ENCODE measurements around the gene CTNNA3.

CTNNA3 gene

DNA sequence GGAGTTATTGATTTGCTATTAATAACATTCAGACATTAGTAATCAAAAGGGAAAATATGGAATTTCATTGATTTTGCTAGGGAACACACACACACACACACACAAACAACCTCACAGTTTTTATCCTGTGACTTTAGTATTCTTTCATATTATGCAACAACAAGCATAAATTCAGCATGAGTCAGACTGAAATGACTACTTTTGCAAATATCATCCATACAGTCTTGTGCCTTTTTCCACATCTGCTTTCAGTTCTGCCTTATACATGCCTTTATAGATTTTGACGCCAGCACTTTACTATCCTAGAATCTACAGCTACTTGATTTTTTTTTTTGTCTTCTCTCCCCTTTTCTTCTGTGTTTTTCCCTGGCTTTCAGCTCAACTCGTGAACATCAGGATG, 1745.9 kb downstream of the CTNNA3 start:
- DNase-seq: no peak

DNA sequence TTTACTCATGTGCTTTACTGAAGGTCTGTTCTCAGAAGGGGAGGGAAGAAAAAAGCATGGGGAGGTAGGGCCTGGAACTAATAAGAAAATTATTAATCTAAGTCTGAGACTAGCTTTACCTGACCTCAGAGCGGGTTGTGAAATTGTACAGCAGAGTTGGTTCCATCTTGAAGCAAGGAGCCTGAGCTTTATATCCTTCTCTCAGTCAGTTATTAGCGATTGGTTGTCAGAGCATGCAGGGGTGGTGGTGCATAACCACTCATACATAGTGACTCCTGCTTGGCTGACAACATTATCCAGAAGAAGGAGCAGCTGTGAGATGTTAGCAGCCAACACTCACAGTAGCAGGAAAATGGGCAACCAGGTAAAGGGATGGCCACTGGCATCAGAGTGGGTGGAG, 1746.5 kb downstream of the CTNNA3 start:
- no peak for DNase-seq

DNA sequence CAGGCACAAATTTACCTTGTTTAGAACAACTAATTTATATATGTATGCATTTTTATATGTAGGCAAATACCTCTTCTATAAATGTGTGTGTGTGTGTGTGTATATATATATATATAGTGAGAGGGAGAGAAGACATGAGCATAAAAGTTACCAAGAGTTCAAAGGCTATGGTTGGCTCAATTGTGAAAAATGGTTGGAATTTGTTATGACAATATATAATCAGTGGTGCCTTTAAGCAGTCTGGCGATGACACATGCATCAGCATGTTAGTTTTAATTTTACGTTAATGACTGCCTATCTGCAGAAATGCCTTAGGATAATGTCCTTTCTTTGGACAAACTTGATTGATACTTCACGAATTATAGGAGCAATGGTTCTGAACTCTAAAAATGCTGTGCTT, 1750.9 kb downstream of the CTNNA3 start:
- DNase-seq: no peak

DNA sequence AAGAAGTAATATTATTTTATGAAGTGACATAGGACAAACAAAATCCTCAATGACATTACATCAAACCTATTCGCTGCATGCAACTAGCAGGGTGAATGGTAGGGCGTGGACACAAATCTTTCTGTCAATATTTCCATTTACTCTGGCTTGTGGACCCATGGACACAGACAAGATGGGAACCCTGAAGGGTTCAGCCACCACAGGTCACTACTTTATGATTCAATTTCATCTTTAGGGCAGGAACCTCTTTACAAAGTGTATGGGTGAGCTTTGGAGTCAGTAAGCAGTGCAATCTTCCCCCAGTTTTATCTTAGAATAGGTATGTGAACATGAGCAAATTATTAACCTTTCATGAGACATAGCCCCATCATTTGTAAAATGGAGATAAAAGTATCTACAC, 1752.5 kb downstream of the CTNNA3 start:
- DNase-seq: no peak

- no peak for DNase-seq
Measured at GRCh38 chr10:65940816-65941662, 1755.0 kb downstream of the CTNNA3 start.

- DNase-seq: no peak
Measured at GRCh38 chr10:65940105-65940504, 1755.9 kb downstream of the CTNNA3 start.

- DNase-seq: peak; percentile 41
Measured at GRCh38 chr10:65931291-65932070, 1764.5 kb downstream of the CTNNA3 start.

GRCh38 chr10:65911151-65911835, 1784.7 kb downstream of the CTNNA3 start:
- peak; percentile 36 for DNase-seq

DNA sequence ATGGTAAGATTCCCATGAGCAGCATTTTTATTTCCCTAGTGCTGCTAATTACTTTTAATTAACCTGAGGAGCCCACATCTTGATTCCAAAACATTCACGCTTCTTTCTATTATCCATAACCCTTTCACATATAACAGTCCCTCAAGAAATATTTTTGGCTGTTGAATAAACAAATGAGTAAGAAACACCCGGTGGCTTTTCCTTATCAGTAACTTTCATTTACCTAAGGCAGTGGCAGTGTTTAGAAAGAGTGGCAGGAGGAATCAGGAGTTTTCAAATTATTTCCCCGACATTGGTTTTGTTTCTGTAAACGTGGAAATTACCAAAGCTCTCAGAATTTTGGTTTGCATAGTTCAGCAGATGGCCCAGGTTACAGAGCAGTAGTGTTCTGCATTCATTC, 1785.8 kb downstream of the CTNNA3 start:
- no peak for DNase-seq

DNA sequence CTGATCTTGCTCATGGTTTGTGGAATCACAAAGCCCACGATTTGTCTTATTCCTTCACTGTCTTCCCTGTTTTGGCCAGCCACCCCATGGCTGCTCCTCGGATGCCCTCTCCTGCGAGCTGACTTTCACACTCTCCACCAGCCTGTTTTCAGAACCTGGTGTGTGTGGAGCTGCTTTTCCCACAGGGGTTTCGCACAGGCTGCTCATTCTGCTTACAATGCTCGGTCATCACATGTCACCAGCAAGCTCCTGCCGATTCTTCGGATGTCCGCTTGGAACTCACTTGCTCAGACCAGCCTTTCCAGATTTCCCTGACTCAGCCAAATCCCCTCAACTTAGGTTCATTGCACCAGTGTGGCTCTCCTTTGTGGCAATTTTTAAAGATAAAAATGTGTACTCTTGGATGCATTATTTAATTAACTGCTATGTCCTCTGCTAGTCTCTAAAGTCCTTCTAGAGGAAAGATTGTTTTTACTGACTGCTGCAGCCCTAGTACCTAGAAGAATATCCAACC, 1788.7 kb downstream of the CTNNA3 start:
- DNase-seq: no peak

GRCh38 chr10:65903620-65904019, 1792.4 kb downstream of the CTNNA3 start:
- no peak for DNase-seq

- no peak for DNase-seq
Measured at GRCh38 chr10:65900271-65900670, 1795.7 kb downstream of the CTNNA3 start.

DNA sequence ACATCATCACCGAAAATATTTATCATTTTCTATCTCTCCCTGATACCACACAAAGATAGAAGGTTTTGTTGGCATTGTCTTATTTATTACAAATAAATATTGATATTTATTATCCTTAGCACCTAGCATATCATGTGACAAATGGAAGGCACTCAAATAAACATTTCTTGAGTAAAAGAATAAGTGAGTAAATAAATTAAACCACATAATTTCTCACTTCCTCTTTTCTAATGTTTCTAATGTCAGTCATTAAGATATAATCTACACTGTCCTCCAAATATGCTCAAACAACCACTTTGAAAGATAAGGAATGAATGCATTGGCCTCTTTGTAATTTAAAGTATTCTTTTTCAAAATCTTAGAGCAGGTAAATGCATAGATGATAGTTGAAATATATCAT, 1797.9 kb downstream of the CTNNA3 start:
- DNase-seq: no peak

DNA sequence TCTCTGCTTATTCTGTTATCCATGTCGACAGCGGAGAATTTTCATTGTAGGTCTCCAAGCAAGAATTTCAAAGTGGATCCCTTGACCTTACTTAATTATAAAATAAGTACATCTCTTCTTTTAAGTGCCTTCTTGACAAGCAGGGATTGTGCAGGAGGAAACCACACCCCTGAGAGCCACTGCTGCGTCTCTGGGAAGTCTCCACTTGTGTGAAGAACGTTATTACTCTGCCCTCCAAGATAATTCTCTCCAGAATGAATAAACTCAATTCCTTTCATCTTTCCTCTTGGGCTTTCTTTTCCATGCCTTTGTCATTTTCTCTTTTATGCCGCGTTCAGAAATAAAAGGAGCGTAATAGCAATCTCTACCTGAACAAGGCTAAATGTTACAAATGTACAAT, 1801.0 kb downstream of the CTNNA3 start:
- DNase-seq: no peak

DNA sequence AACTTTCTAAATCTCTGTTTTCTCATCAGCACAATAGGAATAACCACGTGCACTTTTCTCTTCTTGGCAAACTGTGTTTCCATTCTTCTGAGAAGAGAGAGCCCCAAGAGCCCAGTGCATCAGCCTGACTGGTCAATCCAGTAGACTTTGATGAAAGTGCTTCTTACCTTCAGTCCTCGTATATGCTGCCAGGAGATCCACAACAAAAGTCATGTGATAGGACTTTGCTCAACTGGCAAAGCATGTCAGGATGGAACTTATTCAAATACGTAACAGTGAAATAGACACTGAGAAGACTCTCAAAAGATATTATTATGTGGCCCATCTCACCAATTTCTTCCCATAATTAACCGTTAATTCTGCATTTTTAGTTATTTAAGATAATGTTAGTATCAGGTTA, 1801.6 kb downstream of the CTNNA3 start:
- no peak for DNase-seq

- DNase-seq: no peak
Measured at GRCh38 chr10:65893676-65894075, 1802.3 kb downstream of the CTNNA3 start.

DNA sequence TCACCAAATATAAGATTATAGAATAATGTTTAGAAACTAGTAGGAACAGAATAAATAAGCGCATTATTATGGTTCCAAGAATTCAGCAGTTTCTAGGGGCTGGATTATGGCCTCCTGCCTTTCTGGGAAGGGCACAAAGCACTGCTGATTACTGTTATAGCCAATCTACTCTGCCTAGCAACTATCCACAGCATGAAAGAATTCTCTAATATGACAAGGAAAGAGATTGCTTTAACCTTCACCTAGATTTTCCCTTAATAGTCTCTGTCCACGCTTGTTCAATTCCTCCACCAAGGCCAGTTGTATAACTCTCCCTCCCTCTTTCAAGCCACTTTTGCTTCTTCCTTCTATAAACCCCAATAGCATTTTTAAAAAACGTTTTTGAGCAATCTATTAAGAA, 1803.7 kb downstream of the CTNNA3 start:
- DNase-seq: no peak

DNA sequence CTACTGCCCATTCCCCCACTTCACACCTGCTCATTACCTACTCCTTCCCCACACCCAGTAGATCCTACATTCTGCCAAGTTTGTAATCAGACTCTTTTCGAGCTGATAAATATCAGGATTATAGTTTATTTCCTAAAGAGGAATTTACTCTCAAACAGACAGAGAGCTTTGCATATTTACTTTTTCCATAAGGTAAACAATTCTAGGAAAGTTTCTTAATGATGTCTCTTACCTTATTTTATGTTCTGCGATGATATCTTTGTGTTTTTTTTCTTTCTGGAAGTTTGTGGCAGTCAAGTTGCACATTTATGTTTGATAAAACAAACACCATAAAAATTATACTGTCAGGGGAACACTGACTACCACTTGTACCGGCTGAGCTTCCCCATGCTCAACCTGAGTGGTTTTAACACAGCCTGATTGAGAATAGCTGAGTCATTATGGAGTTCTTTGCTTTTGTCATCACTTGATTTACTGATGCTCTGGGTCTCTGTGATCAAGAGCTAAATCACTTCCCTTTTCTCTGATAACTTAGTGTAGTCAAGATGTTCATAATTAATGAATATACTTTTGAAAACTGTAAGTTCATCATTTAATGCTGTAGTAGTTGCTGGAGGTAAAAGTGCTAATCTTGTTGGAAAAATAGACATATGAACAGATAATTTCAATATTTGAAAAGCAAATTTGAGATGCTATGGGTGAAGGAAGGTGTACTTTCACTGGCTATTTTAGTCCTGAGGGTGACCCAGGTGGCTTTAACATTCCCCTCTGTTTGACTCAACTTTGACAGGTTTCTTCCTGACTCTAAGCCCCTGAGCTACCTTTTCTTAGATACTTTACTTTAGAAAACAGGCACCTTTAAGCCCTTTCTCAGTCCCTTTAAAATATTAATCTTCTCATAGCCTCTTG, 1804.7 kb downstream of the CTNNA3 start:
- no peak for DNase-seq

DNA sequence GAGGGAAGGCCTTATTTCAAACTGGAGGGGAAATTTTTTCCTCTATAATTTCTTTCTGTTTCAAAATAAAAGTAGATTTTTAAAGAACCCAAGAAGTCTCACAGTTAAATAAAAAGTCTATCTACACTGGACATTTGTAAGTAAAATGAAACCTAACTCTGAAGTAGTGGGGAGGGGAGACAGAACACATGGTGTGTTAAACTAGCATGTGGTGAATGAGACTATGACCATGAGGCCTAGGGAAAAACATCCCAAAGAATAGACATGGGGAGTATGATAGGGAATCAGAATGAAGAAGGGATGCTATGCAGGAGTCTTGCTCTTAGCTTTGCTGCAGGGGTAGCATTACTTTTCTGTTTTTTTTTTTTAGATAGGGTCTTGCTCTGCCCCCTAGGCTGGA, 1831.5 kb downstream of the CTNNA3 start:
- DNase-seq: no peak

DNA sequence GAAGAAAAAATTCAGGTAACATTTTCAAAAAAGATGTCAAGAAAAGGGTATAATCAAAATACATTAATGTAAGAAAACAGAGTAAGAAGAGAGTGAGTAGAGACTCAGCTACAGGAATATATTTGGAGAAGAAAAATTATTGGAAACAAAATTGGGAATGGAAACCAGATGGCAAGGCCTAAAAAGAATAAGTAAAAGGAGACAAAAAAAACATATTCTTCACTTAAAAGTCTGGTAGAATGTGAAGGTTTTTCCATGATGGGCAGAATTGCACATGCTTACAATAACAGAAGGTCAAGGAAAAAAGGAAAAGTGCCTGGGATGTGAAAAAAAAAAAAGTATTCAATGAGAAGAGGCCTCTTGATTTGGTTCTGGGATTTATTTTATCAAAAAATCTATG, 1832.0 kb downstream of the CTNNA3 start:
- no peak for DNase-seq
